Hepatocyte (in vitro differentiated cells): ENCODE data around the gene RIN3. TPM values are rescaled to one million over a fixed set of nuclear protein-coding genes. Genes with fewer than 3 reads are reported as not detected.
A peak's percentile ranks its signal among the peaks of the same experiment; 100 is the strongest.

Experiments
- DNase-seq: peaks from one replicate; pipeline ENCODE4 v3.0.0-alpha.2; 2016; ENCODE audit warnings: low spot score
- H2AFZ ChIP-seq: fragments of 200-600 bp; sonication (generic); 2 replicates; pipeline ENCODE4 v1.6.0; 2016; ENCODE audit warnings: antibody characterized with exemption, mild to moderate bottlenecking
- H3K27ac ChIP-seq: fragments of 200-600 bp; sonication (generic); 2 replicates; pipeline ENCODE4 v1.5.1; 2016; ENCODE audit warnings: mild to moderate bottlenecking
- H3K27me3 ChIP-seq: fragments of 200-600 bp; sonication (generic); 2 replicates; pipeline ENCODE4 v1.6.1; 2016
- H3K36me3 ChIP-seq: fragments of 200-600 bp; sonication (generic); replicated peaks from 2 replicates; pipeline ENCODE4 v1.5.1; 2016; ENCODE audit warnings: low read depth; ENCODE audit not compliant: insufficient read depth
- H3K4me1 ChIP-seq: fragments of 200-600 bp; sonication (generic); 2 replicates; pipeline ENCODE4 v1.5.1; 2016; ENCODE audit warnings: mild to moderate bottlenecking, moderate library complexity; ENCODE audit not compliant: insufficient read depth
- H3K4me2 ChIP-seq: fragments of 200-600 bp; sonication (generic); 2 replicates; pipeline ENCODE4 v1.6.0; 2016
- H3K4me3 ChIP-seq: fragments of 200-600 bp; sonication (generic); 2 replicates; pipeline ENCODE4 v1.5.1; 2016; ENCODE audit warnings: mild to moderate bottlenecking
- H3K79me2 ChIP-seq: fragments of 200-600 bp; sonication (generic); 2 replicates; pipeline ENCODE4 v1.6.0; 2017; ENCODE audit warnings: mild to moderate bottlenecking
- H3K9me2 ChIP-seq: fragments of 200-600 bp; sonication (generic); replicated peaks from 2 replicates; pipeline ENCODE4 v1.6.0; 2017; ENCODE audit warnings: mild to moderate bottlenecking; ENCODE audit not compliant: insufficient read depth
- H3K9me3 ChIP-seq: fragments of 200-600 bp; sonication (generic); 2 replicates; pipeline ENCODE4 v1.5.1; 2016; ENCODE audit warnings: low read depth, mild to moderate bottlenecking
- H4K20me1 ChIP-seq: fragments of 200-600 bp; sonication (generic); 2 replicates; pipeline ENCODE4 v1.6.0; 2016; ENCODE audit warnings: mild to moderate bottlenecking; ENCODE audit not compliant: insufficient read depth, poor library complexity, severe bottlenecking
- CTCF ChIP-seq: fragments of 200-600 bp; sonication (generic); IDR thresholded peaks from 2 replicates; pipeline ENCODE4 v1.5.1; 2016; ENCODE audit warnings: antibody characterized with exemption, mild to moderate bottlenecking; ENCODE audit not compliant: poor library complexity
- EZH2 ChIP-seq: fragments of 200-600 bp; sonication (generic); IDR thresholded peaks from 2 replicates; pipeline ENCODE4 v1.6.1; 2016; ENCODE audit warnings: antibody characterized with exemption, mild to moderate bottlenecking, borderline replicate concordance
- EZH2phosphoT487 ChIP-seq: fragments of 200-600 bp; sonication (generic); IDR thresholded peaks from one replicate; pipeline ENCODE4 v1.6.1; 2018; ENCODE audit warnings: antibody characterized with exemption, mild to moderate bottlenecking, low read depth, moderate library complexity; ENCODE audit not compliant: unreplicated experiment, severe bottlenecking
- WGBS: methylation state at CpG from one replicate; pipeline ENCODE4 v1.1.6; 2016; ENCODE audit warnings: low lambda C conversion rate; ENCODE audit errors: missing lambda C conversion rate; 5-methylcytosine and 5-hydroxymethylcytosine counted together
- polyA plus RNA-seq: library from polyadenylated mRNA; unstranded; fragments of >200 nt; fragmentation: Nextera tagmentation; extraction: Ambion mirVana; gene quantifications from 2 replicates; pipeline ENCODE4 v1.2.1, GENCODE V29; 2016
- total RNA-seq: library from RNA; depleted of rRNA; stranded (reverse); fragments of >200 nt; gene quantifications from 2 replicates; pipeline ENCODE4 v1.2.3, GENCODE V29; 2014

Gene RIN3
- total and polyA plus RNA-seq, 2 experiments from 2014 or later: 4.2 to 11.8 TPM

GRCh38 chr14:92556863-92557543 is 43.4 kb downstream of the RIN3 start:
- no peak overlapping the region for H3K4me2 ChIP-seq
- no peaks in the 10 kb centered on the region for H3K9me3 ChIP-seq
- 83% methylated on average over 16 of the region's 16 CpGs for WGBS

GRCh38 chr14:92557544-92557912 is 43.9 kb downstream of the RIN3 start:
- H3K27ac ChIP-seq: no peak overlapping the region
- 93% methylated on average over 4 of the region's 4 CpGs for WGBS
- no peaks in the 10 kb centered on the region for H3K9me2 ChIP-seq
- TF ChIP-seq EZH2phosphoT487 (no peak), CTCF (no peak), EZH2 (no peak)
- H3K79me2 ChIP-seq: no peaks in the 10 kb centered on the region
- no peaks in the 10 kb centered on the region for H4K20me1 ChIP-seq
- H3K36me3 ChIP-seq: no peaks in the 10 kb centered on the region
- H2AFZ ChIP-seq: no peak overlapping the region
- H3K27me3 ChIP-seq: no peaks in the 10 kb centered on the region
- no peak overlapping the region for H3K4me2 ChIP-seq
- DNase-seq: no peak
- H3K4me3 ChIP-seq: no peak overlapping the region
- peaks cover 9% of the 10 kb centered on the region for H3K4me1 ChIP-seq
- no peaks in the 10 kb centered on the region for H3K9me3 ChIP-seq

More at GRCh38 chr14:92556863-92557543, 43.4 kb downstream of the RIN3 start:
- Histone ChIP-seq H3K4me3 (no peak overlapping the region), H3K79me2 (no peaks in the 10 kb centered on the region), H2AFZ (no peak overlapping the region), H3K9me2 (no peaks in the 10 kb centered on the region), H4K20me1 (no peaks in the 10 kb centered on the region), H3K27me3 (no peaks in the 10 kb centered on the region), H3K36me3 (no peaks in the 10 kb centered on the region), H3K27ac (no peak overlapping the region), H3K4me1 (peaks cover 9% of the 10 kb centered on the region)
- DNase-seq: peak; percentile 30
- TF ChIP-seq EZH2phosphoT487 (no peak), EZH2 (no peak), CTCF (no peak)

- no peak overlapping the region for H2AFZ ChIP-seq
- TF ChIP-seq EZH2: no peak
- no peak for TF ChIP-seq EZH2phosphoT487
- no peak for TF ChIP-seq CTCF
- no peaks in the 10 kb centered on the region for H3K27me3 ChIP-seq
- H4K20me1 ChIP-seq: no peaks in the 10 kb centered on the region
- WGBS: 83% methylated on average over 1 of the region's 1 CpG
- no peaks in the 10 kb centered on the region for H3K9me3 ChIP-seq
- no peak for DNase-seq
- no peak overlapping the region for H3K27ac ChIP-seq
- H3K4me1 ChIP-seq: peaks cover 5% of the 10 kb centered on the region
- H3K9me2 ChIP-seq: no peaks in the 10 kb centered on the region
- H3K79me2 ChIP-seq: no peaks in the 10 kb centered on the region
- no peak overlapping the region for H3K4me3 ChIP-seq
- H3K36me3 ChIP-seq: no peaks in the 10 kb centered on the region
- no peak overlapping the region for H3K4me2 ChIP-seq
Observed at GRCh38 chr14:92558319-92558718, 44.7 kb downstream of the RIN3 start.
